ENCODE results near the gene TFDP3. TPM values are rescaled to one million over a fixed set of nuclear protein-coding genes. Genes with fewer than 3 reads are reported as not detected.

Gene TFDP3
- total RNA-seq, 2 donors from 2014 or later: not detected

DNA sequence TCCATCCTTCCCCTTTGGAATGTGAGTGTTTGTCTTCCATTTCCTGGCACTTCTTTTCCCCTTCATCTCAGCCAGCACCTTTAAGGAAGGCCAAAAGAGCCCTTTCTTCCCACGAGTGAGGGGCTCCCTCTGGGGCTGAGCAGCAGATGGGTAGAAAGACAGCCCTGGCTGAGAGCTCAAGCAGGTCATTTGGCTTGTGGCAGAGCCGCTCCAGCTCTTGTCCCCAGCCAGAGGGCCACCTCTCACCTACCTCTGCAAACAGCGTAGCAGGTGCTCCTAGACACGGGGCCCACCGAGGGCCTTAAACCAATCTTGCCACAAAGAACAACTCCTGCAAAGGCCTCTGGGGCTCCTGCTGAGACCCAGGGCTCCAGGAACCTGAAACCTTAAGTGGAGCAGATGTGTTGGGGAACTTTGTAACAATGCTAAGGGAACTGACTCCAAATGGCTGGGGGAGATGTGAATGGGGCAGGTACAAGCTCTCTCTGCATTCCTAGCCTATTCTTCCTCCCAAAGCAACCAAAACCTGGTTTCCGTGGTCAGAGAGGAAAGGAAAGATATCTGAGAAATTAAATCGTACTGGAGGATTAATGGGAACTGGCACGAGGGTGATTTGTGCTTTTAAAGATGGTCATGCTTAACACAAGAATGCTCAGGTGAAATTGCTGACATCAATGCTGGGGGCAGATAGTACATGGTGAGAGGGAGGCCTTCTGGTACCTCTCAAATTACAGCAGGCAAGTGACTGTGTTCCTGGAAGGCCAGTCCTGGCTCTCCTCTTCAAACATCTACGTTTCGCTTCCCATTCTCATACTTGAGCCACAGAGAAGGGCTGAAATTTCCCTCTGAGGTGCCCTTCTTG is 27.0 kb downstream of the TFDP3 start:
- DNase-seq (no peak), ATAC-seq (no peak)
- intact Hi-C loops (cut with DNase I): no loop called here

DNA sequence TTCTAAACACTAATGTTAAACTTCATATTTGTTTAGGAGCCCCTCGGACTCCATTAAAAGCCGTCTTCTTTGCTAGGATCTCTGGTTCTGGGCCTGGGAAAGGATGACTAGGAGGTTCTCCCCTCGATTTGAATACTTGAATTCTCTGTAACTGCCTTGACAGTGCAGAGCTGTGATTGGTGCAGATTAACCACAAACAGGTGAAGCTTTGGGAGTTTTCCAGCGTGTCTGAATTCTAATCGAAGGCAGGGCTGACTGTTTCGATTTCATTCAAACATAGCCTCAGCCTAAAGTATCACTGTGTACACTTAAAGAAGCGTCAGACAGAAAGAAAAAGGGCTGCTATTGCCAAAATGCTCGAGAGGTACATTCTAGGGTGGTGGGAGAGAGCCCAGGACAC is 29.0 kb downstream of the TFDP3 start:
- intact Hi-C loops (cut with DNase I): no loop called here
- DNase-seq (no peak), ATAC-seq (no peak)

DNA sequence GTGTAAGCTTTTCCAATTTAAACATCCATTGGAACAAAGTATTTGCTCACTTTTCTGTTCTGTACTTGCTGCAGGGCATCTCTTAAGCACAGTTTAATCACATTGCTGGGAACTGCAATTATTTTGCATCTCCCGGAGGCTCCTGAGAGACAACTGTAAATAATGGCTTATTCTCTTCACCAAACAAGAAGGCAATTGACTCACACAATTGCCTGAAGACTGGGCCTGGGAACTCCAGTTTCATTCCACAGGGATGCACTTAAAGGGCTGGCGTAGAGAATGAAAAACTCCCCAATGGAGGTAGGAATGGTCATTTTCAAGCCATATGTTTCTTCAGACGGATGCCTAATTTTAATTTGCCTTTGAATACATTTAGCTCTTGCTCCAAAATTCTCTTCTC is 29.5 kb downstream of the TFDP3 start:
- DNase-seq: no peak
- no peak for ATAC-seq
- intact Hi-C loops (cut with DNase I): no loop called here

DNA sequence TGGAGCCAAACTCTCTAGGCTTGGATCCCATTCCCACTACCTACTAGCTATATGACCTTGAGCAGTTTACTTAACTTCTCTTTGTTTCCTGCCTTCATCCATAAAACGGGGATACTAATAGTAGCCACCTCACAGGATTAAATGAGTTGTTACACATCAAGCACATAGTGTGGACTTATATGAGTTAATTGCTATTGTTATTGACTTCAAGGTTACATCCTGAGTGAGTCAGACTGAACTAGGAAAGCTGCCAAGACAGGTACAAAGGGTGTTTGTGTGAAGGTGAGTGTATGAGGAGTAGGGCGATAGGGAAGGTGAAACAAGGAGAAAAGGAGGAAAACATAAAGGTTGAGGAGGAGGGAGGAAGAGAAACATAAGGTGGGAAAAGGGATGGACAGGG is 32.2 kb downstream of the TFDP3 start:
- no peak for ATAC-seq
- no peak for DNase-seq
- intact Hi-C loops (cut with DNase I): no loop called here

DNA sequence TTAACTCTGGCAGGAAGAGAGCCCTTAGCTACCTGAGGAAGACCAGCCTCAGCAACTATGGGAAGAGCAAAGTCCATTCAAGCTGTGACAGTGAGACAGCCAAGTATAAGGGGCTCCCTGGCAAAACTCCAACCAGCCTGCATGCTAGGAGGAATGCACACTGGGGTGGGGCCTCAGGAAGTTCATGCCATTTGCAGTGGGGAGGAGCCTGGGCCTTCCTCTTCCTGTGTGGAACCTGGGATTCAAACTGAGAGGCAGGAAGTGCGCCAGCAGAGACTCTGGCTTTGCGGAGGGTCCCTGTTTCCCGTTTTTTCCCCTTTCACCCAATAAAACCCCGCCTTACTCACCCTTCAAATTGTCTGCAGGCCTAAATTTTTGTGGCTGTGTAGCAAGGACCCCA is 33.0 kb downstream of the TFDP3 start:
- intact Hi-C loops (cut with DNase I): no loop called here
- DNase-seq: no peak
- no peak for ATAC-seq

DNA sequence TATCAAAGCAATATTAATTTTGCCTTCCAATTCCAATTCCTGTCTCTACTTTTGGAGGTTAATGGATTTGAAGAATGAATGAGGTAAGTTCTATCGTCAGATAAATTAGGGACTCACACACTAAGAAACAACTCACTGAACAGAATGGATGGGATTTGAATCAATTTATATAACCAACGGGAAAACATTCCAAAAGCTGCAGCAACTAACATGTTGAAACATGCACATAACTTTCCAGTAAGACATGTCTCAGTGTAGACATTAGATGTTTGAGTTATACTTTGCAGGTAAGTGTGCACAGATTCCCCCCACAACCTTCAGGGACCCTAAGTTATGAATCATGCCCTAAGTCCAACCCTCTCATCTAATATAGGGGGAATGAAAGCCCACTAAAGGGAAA is 34.3 kb downstream of the TFDP3 start:
- DNase-seq (no peak), ATAC-seq (no peak)
- intact Hi-C loops (cut with DNase I): no loop called here

DNA sequence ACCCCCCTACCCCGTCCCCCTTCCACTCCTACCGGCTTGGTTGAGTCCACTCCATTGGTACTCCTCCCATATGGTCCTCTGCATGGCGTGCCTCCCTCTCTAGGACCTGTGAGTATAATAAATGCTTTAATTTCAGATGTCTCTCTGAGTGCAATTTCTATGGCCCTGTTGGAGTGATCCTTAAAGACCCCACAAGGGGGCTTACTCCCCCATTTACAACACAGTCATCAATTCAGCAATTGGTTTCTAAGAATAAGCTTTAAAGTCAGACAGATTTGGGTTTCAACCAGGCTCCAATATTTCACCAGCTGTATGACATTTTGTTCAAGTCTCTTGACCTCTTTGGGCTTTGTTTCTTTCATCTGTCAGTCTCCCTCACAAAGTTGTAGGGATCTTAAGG is 38.7 kb downstream of the TFDP3 start:
- intact Hi-C loops (cut with DNase I): loop anchor here in 1 of 2 donors (10.0 kb wide), 1 partner anchor 205 kb away; no protein-coding TSS in a partner anchor
- ATAC-seq: no peak

DNA sequence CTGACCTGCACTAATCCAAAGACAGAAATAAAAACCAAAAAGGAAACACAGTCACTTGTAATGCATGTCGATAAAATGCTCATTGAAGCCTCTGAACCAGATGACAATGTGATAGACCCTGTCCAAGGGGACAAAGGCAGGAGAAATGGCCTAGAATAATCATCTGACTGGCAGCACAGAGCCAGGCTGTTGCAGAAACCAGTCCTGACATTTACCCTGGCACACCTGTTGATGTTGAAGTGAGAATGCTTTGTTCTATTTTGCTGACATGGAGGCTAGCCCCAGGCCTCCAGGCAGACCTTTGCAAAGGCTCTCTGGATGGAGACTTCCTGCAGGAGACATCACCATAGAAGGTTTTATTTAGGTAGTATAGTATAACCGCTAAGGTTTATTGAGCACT is 41.0 kb downstream of the TFDP3 start:
- no peak for DNase-seq
- ATAC-seq: no peak
- intact Hi-C loops (cut with DNase I): loop anchor here in 1 of 2 donors (10.0 kb wide), 1 partner anchor 202 kb away; no protein-coding TSS in a partner anchor

More for the DNA sequence above, 38.7 kb downstream of the TFDP3 start:
- no peak for DNase-seq

DNA sequence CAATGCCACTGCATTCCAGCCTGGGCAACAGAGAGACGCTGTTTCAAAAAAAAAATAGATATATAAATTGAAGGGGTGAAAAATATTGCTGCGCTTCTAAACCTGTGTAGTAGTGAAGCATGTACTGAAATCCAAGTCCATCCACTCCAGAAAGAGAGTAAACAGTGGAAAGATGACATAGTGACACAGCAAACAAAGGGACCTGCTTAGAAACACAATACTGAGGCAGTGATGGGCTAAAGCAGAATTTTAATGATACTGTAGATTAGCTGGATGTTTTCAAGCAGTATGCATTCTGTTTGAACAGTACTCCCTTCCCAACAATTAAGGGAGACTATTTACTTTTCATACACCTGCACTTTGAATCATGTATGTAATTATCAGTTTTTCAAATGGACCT is 42.5 kb downstream of the TFDP3 start:
- DNase-seq (no peak), ATAC-seq (no peak)
- intact Hi-C loops (cut with DNase I): loop anchor here in 1 of 2 donors (10.0 kb wide), 1 partner anchor 201 kb away; no protein-coding TSS in a partner anchor

DNA sequence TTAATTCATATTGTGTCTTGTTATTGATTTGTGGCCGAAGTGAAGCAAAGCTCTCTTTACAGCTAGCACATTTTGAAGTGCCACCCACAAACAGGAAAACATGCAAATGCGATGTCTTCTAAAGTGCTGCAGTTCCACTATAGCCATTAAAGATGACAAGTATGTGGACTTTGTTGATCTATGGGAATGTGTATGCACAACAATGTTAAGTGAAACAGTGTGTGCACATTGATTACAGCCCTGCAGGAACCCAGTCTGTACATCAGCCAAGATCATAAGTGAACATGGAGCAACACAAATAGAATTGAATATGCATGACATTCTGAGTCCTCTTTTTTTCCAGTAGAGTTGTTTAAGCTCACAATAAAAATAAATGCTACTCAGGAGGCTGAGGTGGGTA is 43.0 kb downstream of the TFDP3 start:
- no peak for DNase-seq
- intact Hi-C loops (cut with DNase I): loop anchor here in 1 of 2 donors (10.0 kb wide), 1 partner anchor 200 kb away; no protein-coding TSS in a partner anchor

DNA sequence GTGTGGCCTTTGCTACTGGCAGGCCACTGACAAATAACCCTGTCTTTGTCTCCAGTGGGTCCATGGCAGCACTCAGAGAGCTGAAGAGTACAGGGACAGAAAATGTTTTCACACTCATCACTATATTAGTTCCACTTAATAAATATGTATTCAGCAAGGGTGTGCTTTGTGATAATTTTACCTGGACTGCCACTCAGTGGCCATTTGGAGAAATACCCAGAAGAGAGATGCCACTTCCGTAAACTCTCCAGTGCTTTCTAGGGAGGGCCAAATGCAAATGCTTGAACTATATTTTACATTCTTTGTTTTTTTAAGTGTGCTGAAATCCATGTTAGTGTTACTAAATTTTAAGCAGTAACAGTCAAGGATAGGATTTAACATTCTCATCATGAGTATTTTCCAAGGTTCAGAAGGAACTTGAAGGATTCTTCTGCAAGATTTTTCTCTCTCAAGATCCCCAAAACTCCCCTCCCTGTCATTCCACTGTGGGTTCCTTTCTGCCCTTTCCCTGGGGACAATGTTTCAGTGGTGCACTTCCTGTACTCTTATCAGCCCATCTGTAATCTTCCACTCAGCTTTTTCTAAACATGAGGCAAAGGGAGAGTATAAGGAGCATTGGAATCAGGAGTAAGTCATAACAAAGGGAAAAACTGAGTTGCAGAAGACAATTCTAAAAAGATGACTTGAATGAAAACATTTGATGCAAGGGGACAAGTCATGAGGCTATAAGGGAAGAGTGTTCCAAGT is 46.0 kb downstream of the TFDP3 start:
- no peak for ATAC-seq
- DNase-seq: no peak
- intact Hi-C loops (cut with DNase I): loop anchor here in 1 of 2 donors (10.0 kb wide), 1 partner anchor 197 kb away; no protein-coding TSS in a partner anchor

More for the DNA sequence above, 43.0 kb downstream of the TFDP3 start:
- no peak for ATAC-seq

Other genes with a start within 250 kb of the TFDP3 start
- gene USP26, start 121.2 kb downstream of the TFDP3 start, total RNA-seq: not detected
- gene GPC4, start 197.1 kb upstream of the TFDP3 start, total RNA-seq: 10 to 100 TPM in 1 of 2 donors, 1 to 10 TPM in 1; 6.4 to 15.0 TPM

Data from left cardiac atrium (tissue), 4 donors.